Dermis blood vessel endothelial cell (primary cell): ENCODE results near the gene SHE. TPM values are rescaled to one million over a fixed set of nuclear protein-coding genes. Genes with fewer than 3 reads are reported as not detected.

Source experiments
- DNase-seq: peaks from one replicate; pipeline ENCODE4 v3.0.0; 2010
- total RNA-seq: library from RNA; depleted of rRNA; stranded (reverse); fragments of >200 nt; gene quantifications from 2 replicates; pipeline ENCODE4 v1.2.3, GENCODE V29; 2014

The SHE gene
- total RNA-seq, 1 donor from 2014 or later = 108 TPM

- DNase-seq = no peak
Measured at GRCh38 chr1:154478013-154478412, 24.2 kb downstream of the SHE start.

- no peak for DNase-seq
Measured at GRCh38 chr1:154476791-154477190, 25.4 kb downstream of the SHE start.

- DNase-seq = peak; percentile 80
Measured at GRCh38 chr1:154474802-154475201, 27.4 kb downstream of the SHE start.

- no peak for DNase-seq
Measured at GRCh38 chr1:154471304-154471703, 30.9 kb downstream of the SHE start.

- no peak for DNase-seq
Measured at GRCh38 chr1:154469844-154470560, 32.2 kb downstream of the SHE start.

GRCh38 chr1:154468535-154469250 is 33.5 kb downstream of the SHE start:
- DNase-seq = no peak

- no peak for DNase-seq
Measured at GRCh38 chr1:154467434-154468102, 34.6 kb downstream of the SHE start.

- DNase-seq = peak; percentile 18
Measured at GRCh38 chr1:154466921-154467417, 35.2 kb downstream of the SHE start.

- DNase-seq = no peak
Measured at GRCh38 chr1:154466206-154466605, 36.0 kb downstream of the SHE start.

- DNase-seq = no peak
Measured at GRCh38 chr1:154465621-154466195, 36.5 kb downstream of the SHE start.

GRCh38 chr1:154463512-154463990 is 38.7 kb downstream of the SHE start:
- peak; percentile 39 for DNase-seq

GRCh38 chr1:154460695-154461260 is 41.4 kb downstream of the SHE start:
- no peak for DNase-seq

- DNase-seq = no peak
Measured at GRCh38 chr1:154459080-154459479, 43.1 kb downstream of the SHE start.

- DNase-seq = no peak
Measured at GRCh38 chr1:154456631-154457030, 45.6 kb downstream of the SHE start.

- DNase-seq = no peak
Measured at GRCh38 chr1:154454386-154455120, 47.7 kb downstream of the SHE start.

GRCh38 chr1:154453574-154454352 is 48.4 kb downstream of the SHE start:
- DNase-seq = peak; percentile 14

- DNase-seq = no peak
Measured at GRCh38 chr1:154453161-154453560, 49.1 kb downstream of the SHE start.

- DNase-seq = no peak
Measured at GRCh38 chr1:154448331-154448811, 53.8 kb downstream of the SHE start.

GRCh38 chr1:154446789-154447188 is 55.4 kb downstream of the SHE start:
- DNase-seq = no peak

GRCh38 chr1:154446292-154446691 is 55.9 kb downstream of the SHE start:
- peak; percentile 12 for DNase-seq

- peak; percentile 20 for DNase-seq
Measured at GRCh38 chr1:154445040-154445472, 57.2 kb downstream of the SHE start.
